HL-60 (cell line): ENCODE measurements around the gene WTAP.

Source experiments
- DNase-seq, 2 experiments: peaks; one replicate each; pipeline ENCODE4 v3.0.0-alpha.2; 2010 to 2020; ENCODE audit warnings: low read depth in 1 of 2, low spot score in 1 of 2
- H3K27ac ChIP-seq: fragments of 250-450 bp; sonication (Bioruptor Pico); replicated peaks from 2 replicates; pipeline ENCODE4 v1.5.1; 2020; ENCODE audit warnings: mild to moderate bottlenecking, moderate library complexity
- H3K27me3 ChIP-seq: fragments of 250-450 bp; sonication (Bioruptor Pico); 2 replicates; pipeline ENCODE4 v1.5.1; 2021; ENCODE audit warnings: mild to moderate bottlenecking, moderate library complexity; ENCODE audit not compliant: insufficient read depth, poor library complexity, severe bottlenecking
- H3K4me3 ChIP-seq: replicated peaks from 2 replicates; pipeline ENCODE4 v1.5.1; 2011; ENCODE audit warnings: mild to moderate bottlenecking, control low read depth, low read length; ENCODE audit not compliant: insufficient read depth
- GABPA ChIP-seq: IDR thresholded peaks from 2 replicates; pipeline ENCODE4 v1.6.1; 2012; ENCODE audit warnings: low read depth
- POLR2AphosphoS5 ChIP-seq: IDR thresholded peaks from 2 replicates; pipeline ENCODE4 v1.6.1; 2012; ENCODE audit warnings: low read depth
- SPI1 ChIP-seq: IDR thresholded peaks from 2 replicates; pipeline ENCODE4 v1.6.1; 2012; ENCODE audit warnings: low read depth, mild to moderate bottlenecking, borderline replicate concordance
- TF ChIP-seq, protein P1 (sequence below): IDR thresholded peaks from one replicate; pipeline ENCODE4 v1.5.1; 2011; ENCODE audit warnings: low read length, control low read depth, inconsistent platforms; ENCODE audit not compliant: insufficient read depth
- TF ChIP-seq, protein P2 (sequence below): IDR thresholded peaks from 2 replicates; pipeline ENCODE4 v1.6.1; 2012; ENCODE audit warnings: low read depth; ENCODE audit not compliant: insufficient replicate concordance

The WTAP gene

DNA sequence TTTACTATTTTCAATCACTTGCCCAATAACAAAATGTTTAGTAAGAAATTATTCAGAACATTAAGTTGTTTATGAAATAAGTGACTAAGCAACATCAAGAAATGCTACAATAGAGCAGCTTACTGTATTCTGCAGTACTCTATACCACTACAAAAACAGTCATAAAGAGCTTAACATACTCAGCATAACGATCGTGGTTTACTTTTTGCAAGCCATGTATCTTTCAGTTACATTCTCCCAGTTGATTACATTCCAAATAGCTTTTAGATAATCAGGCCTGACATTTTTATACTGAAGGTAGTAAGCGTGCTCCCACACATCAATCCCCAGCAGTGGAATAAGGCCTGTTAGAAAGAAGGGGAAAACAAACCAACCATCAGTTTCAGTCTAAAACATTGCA is 45.0 kb upstream of the WTAP start:
- DNase-seq, result no peak
- TF ChIP-seq GABPA (no peak), POLR2AphosphoS5 (no peak), SPI1 (no peak)
- TF ChIP-seq, protein P1, sequence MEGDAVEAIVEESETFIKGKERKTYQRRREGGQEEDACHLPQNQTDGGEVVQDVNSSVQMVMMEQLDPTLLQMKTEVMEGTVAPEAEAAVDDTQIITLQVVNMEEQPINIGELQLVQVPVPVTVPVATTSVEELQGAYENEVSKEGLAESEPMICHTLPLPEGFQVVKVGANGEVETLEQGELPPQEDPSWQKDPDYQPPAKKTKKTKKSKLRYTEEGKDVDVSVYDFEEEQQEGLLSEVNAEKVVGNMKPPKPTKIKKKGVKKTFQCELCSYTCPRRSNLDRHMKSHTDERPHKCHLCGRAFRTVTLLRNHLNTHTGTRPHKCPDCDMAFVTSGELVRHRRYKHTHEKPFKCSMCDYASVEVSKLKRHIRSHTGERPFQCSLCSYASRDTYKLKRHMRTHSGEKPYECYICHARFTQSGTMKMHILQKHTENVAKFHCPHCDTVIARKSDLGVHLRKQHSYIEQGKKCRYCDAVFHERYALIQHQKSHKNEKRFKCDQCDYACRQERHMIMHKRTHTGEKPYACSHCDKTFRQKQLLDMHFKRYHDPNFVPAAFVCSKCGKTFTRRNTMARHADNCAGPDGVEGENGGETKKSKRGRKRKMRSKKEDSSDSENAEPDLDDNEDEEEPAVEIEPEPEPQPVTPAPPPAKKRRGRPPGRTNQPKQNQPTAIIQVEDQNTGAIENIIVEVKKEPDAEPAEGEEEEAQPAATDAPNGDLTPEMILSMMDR, result no peak
- TF ChIP-seq, protein P2, sequence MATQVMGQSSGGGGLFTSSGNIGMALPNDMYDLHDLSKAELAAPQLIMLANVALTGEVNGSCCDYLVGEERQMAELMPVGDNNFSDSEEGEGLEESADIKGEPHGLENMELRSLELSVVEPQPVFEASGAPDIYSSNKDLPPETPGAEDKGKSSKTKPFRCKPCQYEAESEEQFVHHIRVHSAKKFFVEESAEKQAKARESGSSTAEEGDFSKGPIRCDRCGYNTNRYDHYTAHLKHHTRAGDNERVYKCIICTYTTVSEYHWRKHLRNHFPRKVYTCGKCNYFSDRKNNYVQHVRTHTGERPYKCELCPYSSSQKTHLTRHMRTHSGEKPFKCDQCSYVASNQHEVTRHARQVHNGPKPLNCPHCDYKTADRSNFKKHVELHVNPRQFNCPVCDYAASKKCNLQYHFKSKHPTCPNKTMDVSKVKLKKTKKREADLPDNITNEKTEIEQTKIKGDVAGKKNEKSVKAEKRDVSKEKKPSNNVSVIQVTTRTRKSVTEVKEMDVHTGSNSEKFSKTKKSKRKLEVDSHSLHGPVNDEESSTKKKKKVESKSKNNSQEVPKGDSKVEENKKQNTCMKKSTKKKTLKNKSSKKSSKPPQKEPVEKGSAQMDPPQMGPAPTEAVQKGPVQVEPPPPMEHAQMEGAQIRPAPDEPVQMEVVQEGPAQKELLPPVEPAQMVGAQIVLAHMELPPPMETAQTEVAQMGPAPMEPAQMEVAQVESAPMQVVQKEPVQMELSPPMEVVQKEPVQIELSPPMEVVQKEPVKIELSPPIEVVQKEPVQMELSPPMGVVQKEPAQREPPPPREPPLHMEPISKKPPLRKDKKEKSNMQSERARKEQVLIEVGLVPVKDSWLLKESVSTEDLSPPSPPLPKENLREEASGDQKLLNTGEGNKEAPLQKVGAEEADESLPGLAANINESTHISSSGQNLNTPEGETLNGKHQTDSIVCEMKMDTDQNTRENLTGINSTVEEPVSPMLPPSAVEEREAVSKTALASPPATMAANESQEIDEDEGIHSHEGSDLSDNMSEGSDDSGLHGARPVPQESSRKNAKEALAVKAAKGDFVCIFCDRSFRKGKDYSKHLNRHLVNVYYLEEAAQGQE, result no peak
- Histone ChIP-seq H3K27me3 (no peaks in the 10 kb centered on the region), H3K27ac (no peak overlapping the region), H3K4me3 (no peak overlapping the region)

DNA sequence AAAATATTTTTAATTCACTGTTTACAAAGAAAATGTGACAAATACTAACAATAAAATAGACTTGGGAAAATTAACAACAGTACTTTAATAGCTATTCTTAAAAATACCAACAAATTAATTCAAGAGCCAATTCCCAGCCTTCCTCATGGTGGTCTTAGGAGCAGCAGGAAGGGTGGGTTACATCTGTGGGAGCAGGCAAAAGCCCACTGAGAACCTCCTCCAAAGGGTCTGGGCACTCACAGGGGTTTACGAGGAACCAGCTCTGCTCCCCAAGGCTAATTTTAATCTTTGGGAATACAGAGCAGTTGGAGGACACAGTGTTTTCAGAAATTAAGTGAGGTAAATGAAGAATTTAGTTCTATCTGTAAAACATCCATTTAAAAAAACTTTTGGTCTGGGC is 44.5 kb upstream of the WTAP start:
- DNase-seq, result no peak
- H3K27me3 ChIP-seq, result no peaks in the 10 kb centered on the region
- H3K27ac ChIP-seq, result no peak overlapping the region
- no peak overlapping the region for H3K4me3 ChIP-seq
- TF ChIP-seq GABPA, result no peak
- TF ChIP-seq POLR2AphosphoS5, result no peak
- TF ChIP-seq SPI1, result no peak
- TF ChIP-seq, protein P1, result no peak
- TF ChIP-seq, protein P2, result no peak

DNA sequence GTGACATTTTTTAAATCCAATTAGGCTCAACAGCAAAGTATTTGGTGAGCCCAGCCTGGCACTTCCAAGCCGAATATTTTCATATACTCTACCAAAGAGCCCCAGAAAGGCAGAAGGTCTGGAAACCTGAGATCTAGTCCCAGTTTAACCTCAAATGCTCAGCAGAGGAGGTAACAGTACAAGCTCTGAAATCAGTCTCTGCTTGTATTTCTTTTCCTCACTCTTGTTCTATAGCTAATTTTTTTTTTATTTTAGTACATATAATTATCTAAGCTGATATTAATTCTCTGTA is 43.3 kb upstream of the WTAP start:
- no peaks in the 10 kb centered on the region for H3K27me3 ChIP-seq
- DNase-seq, result no peak
- no peak overlapping the region for H3K27ac ChIP-seq
- no peak overlapping the region for H3K4me3 ChIP-seq
- TF ChIP-seq, protein P1, result no peak
- TF ChIP-seq SPI1 (no peak), POLR2AphosphoS5 (no peak), GABPA (no peak)
- TF ChIP-seq, protein P2, result no peak
